T-helper 9 cell (primary cell): ENCODE data around the gene CDH15.
"Not testable (repeated sequence)": the region's sequence is repeated elsewhere in the genome, so short reads cannot be mapped to it uniquely, and the experiment has no call there.

Source experiments
- DNase-seq: peaks from one replicate; pipeline ENCODE4 v3.0.0-alpha.2; 2020

Gene CDH15

DNA sequence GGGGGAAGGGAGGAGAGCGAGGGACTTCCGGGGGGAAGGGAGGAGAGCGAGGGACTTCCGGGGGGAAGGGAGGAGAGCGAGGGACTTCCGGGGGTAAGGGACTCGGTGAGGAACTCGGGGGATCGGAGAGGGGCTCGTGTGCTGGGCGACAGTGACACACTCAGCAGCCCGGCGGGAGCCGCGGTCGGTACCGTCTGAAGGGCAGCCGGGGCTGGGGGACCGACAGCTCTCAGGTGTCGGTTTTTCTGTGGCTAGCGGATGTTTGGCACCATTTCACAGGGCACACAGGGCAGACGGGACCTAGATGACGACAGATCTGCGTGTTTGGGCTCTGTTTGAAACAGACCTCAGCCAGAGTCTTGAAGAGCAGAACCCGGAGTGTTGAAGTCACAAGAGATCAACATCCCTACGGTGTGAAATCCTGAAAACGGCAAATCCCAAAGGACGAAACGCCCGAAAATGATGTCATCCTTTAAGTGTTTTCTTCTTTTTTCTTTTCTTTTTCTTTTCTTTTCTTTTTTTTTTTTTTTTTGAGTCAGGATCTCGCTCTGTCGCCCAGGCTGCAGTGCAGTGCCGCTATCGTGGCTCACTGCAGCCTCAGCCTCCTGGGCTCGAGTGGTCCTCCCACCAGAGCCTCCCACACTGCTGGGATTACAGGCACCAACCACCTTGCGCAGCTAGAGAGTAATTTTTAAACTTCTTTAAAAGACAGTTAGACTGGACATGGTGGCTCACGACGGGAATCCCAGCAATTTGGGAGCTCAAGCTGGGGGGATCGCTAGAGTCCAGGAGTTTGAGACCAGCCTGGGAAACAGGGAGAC, 69.8 kb downstream of the CDH15 start:
- peak; percentile 81 for DNase-seq

DNA sequence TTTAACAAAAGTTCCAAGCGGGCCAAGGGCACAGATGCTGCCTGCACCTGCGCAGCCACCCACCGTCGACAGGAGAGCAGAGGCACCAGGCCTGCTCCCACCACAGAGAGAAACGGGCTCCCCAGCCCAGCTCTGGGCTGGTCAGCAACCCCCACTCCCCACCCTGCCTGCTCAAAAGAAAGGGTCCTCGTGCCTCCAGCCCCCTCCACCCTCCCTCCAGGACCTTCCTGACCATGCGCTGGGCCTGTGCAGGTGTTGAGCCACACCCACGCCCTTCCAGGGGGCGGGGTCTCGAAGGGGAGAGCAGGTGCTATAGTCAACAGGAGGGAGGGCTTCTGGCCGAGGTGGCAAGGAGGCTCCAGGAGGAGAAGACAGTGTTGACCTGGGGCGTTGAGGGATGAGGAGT, 71.2 kb downstream of the CDH15 start:
- no peak for DNase-seq

DNA sequence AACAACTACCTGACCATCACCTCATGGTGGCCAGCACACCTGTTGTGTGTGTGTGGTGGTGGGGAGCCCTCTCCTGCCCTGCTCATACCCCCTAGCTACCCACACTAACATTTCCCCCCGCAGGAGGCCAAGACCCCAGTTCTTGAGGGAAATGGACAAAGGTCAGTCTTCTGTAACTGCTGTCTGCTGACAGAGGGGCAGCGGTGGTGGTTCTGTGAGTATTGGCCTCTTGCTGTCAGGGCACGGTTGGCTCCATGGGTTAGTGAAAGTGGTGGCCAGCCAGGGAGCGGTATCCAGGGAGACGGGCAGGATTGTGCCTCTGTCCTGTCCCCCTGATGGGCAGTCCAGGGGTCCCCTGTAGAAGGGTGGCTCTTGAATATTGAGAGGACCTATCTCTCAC, 72.1 kb downstream of the CDH15 start:
- DNase-seq, result no peak

DNA sequence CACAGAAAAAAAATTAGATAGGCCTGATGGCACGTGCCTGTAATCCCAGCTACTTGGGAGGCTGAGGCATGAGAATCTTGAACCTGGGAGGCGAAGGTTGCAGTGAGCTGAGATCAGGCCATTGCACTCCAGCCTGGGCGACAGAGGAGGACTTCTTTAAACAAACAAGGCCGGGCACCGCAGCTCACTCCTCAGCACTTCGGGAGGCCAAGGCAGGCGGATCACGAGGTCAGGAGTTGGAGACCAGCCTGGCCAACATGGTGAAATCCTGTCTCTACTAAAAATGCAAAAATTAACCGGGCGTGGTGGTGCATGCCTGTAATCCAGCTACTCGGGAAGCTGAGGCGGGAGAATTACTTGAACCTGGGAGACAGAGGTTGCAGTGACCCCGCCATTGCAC, 72.7 kb downstream of the CDH15 start:
- DNase-seq, result not testable (repeated sequence)

DNA sequence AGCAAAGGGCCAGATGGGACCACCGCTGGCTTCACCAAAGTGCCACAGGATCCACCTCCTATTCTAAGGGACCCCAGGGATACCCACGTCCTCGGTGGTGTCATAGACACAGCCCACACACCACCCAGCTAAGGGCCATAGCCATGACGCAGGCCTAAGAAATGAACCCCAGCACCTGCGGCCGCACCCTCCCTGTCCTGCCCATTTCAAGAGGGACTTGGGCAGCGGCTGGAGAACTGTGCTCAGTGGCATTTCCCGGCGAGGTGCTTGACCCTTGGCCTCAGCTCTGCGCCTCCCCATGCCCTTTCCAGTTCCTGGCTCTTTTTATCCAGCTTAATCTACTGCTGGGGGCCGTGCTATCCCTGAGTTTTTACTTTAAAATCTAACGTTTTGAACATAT, 73.2 kb downstream of the CDH15 start:
- no peak for DNase-seq
